Activated CD4-positive, alpha-beta T cell treated with anti-CD3 and anti-CD28 coated beads, Interleukin-2, amount 50 U/mL, for 24 hours (primary cell): ENCODE data around the gene FAM111A.
A peak's percentile ranks its signal among the peaks of the same experiment; 100 is the strongest.

Source experiments
- DNase-seq, 2 donors: peaks; one replicate each; pipeline ENCODE4 v3.0.0-alpha.2; 2020; ENCODE audit warnings: low read depth in 1 of 2, low spot score in 1 of 2

FAM111A gene

DNA sequence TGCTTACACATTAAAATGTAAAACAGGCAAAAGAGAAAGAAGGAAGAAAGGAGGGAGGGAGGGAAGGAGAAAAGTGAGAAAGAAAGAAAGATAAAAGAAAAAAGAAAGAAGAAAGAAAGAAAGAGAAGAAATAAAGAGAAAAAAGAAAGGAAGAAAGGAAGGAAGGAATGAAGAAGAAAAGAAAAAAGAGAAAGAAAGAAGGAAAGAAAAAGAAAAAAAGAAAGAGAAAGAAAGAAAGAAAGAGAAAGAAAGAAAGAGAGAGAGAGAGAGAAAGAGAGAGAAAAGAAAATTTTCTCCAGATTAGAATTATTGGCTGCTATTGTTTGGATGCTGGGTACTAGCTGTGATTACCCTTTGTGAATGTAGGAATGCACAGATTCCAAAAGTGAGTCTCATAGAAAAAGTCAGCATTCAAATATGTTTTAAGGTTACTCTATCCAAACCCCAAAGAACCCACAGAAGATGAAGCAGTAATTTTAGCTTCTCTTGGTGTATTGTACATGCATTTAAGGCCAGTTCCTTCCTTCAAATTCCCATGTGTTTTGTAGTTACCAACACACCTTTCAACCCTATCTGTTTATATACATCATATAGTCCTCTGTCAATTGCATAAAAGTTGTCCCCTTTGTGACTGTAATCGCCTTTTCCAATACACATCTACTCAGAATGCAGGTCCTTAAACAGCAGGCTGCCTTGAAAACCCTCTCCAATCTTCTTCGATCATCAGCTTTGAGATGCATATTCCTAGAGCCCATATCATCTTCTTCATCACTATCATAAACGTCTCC, 789 bp upstream of the FAM111A start:
- no peak for DNase-seq

DNA sequence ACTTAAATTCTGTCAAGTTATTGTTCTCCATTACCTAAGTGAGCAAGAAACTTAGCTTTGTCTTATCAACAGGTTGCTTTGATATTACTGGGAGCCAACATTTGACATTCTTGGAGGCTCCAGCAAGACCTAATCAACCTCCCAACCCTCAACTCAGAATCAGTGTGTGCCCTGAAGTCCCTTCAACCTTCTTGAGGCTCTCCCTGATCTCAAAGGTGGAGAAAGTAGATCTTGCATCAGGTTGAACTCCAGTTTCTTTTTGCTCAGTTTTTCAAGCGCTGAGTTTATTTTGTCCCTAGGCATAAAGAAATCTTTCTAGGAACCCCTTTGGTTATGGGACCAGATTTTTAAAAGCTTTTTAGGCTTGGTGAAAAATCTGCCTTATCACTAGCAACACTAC, 1.4 kb downstream of the FAM111A start:
- DNase-seq, result no peak

DNA sequence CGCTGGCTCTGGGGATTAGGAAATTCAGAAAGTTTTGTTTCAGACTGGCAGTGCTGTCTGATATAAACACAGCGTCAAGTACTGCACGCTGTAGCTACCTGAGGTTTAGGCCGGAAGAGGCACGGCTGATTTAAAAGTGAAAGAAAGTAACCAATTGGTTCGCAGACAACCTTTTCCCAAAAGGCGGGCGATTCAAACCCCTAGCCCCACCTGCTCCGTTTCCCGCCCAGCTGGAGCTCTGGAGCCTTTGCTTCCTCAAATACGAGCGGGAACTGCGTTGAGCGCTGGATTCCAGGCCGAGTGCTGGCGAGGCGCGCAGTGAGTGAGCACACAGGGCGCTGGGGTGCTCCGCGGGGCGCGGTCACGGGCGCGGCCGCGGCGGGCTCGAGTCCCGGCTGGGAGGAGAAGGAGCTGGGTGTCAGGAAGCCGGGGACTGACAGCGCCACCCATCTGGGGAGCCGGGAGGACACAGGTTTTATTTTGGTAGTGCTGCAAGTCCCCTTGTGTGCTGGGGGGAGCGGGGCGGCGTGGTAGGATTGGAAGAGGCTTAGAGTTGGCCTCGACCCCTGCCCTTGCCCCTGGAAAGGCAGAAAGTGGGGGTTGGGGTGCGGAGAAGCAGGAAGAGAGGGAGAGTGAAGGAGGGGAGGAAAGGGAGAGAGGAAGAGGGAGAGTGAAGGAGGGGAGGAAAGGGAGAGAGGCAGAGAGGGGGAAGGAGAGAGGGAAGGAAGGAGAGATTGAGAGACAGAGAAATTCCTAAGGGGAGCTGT, 2.1 kb downstream of the FAM111A start:
- peak; percentile 30 to 64 for DNase-seq

DNA sequence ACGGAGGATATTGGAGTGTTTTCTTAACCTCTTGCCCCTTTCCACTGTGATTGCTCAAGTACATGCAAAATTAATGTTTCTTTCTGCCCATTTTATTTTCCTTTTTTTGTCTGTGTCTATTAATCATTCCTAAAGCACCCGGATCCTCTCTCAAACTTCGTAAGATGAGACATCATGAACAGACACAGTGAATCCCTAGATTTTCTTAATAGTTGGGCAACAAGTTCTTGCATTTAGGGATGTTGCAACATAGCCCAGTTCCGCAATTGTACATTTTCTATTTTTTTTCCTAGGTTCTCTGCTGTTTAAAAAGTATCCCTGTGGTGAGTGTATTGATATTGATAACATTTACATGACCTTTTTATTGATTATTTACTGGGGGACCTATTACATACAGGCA, 2.9 kb downstream of the FAM111A start:
- DNase-seq, result no peak

- DNase-seq, result no peak
Measured at GRCh38 chr11:59151761-59152160, 9.1 kb downstream of the FAM111A start.

- peak in 1 of 2 donors; percentile 30 for DNase-seq
Measured at GRCh38 chr11:59152312-59152951, 9.8 kb downstream of the FAM111A start.

- DNase-seq, result no peak
Measured at GRCh38 chr11:59154610-59155009, 12.0 kb downstream of the FAM111A start.

GRCh38 chr11:59157433-59157832, 14.8 kb downstream of the FAM111A start:
- no peak for DNase-seq

DNA sequence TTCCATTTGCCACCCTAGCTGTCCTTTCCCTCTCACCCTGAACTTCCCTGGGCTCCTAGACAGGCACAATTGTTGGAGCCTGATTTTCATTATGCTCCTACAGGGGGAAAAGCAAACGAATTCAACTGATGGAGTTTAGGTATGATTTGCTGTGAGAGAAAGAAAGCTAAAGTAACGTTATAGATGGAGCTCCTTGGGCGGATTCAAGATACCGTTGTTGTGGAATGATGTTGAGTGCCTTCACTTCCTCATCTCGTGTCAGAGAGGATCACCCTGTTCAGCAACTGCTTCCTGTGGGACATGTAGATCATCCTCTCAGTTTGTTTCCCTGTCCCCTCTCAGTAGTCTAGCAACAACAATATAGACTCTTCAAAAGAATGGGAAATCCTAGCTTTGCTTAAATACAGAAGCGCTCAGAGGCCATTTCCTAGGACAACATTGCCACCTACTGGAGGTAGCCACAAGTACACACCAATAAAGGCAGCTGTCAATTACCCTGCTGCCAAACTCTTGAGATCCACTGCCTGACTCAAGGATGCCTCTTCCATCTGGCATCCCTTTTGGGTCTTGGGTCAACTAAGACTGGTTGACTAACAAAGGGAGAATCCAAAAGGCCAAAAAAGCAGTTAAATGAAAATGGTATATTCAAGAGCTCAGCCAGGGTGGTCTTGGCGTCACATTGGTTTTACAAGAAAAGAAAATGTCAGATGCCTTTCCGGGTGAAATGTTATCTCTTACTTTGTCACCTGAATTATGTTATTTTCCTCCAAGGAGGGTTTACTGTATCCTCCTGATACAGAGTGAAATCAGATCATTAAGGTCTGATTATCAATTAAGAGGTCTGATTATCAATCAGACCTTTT, 15.8 kb downstream of the FAM111A start:
- peak; percentile 28 to 55 for DNase-seq

- DNase-seq, result no peak
Measured at GRCh38 chr11:59164028-59164427, 21.4 kb downstream of the FAM111A start.

- peak; percentile 77 to 88 for DNase-seq
Measured at GRCh38 chr11:59171508-59172322, 29.1 kb downstream of the FAM111A start, which contains the start of gene DTX4. DTX4 (plus strand) TSS chr11:59172132; CDS start chr11:59172596, 464 bp downstream.

GRCh38 chr11:59172345-59173079, 29.9 kb downstream of the FAM111A start:
- no peak for DNase-seq

- DNase-seq, result no peak
Measured at GRCh38 chr11:59173080-59173963, 30.7 kb downstream of the FAM111A start.

- no peak for DNase-seq
Measured at GRCh38 chr11:59173964-59174663, 31.5 kb downstream of the FAM111A start.

DNA sequence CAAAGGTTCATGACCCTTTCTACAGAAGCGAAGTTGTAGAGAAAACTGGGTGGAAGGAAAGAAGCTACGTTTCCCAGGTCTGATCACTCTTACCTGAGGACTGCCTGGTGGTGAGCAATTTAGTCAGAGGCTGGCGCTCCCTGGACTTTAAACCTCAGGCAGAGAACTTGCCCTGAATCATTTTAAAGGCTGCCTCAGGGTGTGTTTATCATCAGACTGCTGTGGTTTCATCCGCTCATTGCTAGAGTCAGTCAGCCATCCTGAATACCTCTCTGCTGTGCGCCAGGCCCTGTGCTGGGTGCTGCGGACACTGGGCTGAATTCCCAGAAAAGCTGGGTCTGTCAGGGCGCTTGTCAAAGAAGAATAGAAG, 32.0 kb downstream of the FAM111A start:
- DNase-seq, result no peak

- DNase-seq, result no peak
Measured at GRCh38 chr11:59175091-59175501, 32.4 kb downstream of the FAM111A start.

- DNase-seq, result no peak
Measured at GRCh38 chr11:59176330-59176729, 33.7 kb downstream of the FAM111A start.

DNA sequence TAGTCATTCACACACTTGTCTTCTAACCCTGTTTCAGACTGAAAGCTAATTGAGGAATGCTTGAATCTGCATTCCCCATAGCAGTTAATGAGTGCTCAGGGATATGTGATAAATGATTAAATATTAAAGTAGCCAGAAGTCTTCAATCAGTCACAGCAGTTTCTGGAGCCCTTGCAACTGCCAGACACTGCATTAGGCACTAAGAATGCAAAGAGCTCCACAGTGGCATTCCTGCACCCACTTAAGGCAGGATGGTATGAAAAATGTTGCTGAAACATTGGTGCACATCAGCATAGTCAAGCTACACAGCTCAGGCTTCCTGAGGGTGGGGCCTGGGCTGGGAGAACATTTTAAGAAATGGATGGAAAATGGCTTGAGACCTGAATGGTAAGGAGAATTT, 35.7 kb downstream of the FAM111A start:
- DNase-seq, result no peak
